Cerebellar cortex (tissue), 1 donor: ENCODE results near the gene LGALS1.

Experiments
- DNase-seq: peaks from one replicate; pipeline ENCODE4 v3.0.0-alpha.2; 2015; ENCODE audit warnings: low spot score

The LGALS1 gene

GRCh38 chr22:37662039-37662438 lies 13.4 kb upstream of the LGALS1 start:
- DNase-seq, result no peak

- DNase-seq, result no peak
Measured at GRCh38 chr22:37663521-37664140, 11.8 kb upstream of the LGALS1 start.

- DNase-seq, result no peak
Measured at GRCh38 chr22:37664249-37665101, 11.0 kb upstream of the LGALS1 start.

GRCh38 chr22:37665487-37665886 lies 9.9 kb upstream of the LGALS1 start:
- DNase-seq, result no peak

- no peak for DNase-seq
Measured at GRCh38 chr22:37669586-37669985, 5.8 kb upstream of the LGALS1 start.

- DNase-seq, result no peak
Measured at GRCh38 chr22:37672206-37672919, 3.1 kb upstream of the LGALS1 start.

GRCh38 chr22:37672920-37673455 lies 2.4 kb upstream of the LGALS1 start:
- no peak for DNase-seq

- DNase-seq, result no peak
Measured at GRCh38 chr22:37674248-37674647, 1.2 kb upstream of the LGALS1 start.

- DNase-seq, result peak; percentile 30
Measured at GRCh38 chr22:37675930-37676735, 697 bp downstream of the LGALS1 start.

- peak; percentile 70 for DNase-seq
Measured at GRCh38 chr22:37676736-37677492, 1.5 kb downstream of the LGALS1 start.

- no peak for DNase-seq
Measured at GRCh38 chr22:37677493-37677974, 2.1 kb downstream of the LGALS1 start.

- DNase-seq, result no peak
Measured at GRCh38 chr22:37678372-37678771, 2.9 kb downstream of the LGALS1 start.

- no peak for DNase-seq
Measured at GRCh38 chr22:37679670-37680069, 4.2 kb downstream of the LGALS1 start.

- no peak for DNase-seq
Measured at GRCh38 chr22:37680191-37680851, 4.9 kb downstream of the LGALS1 start.

GRCh38 chr22:37681001-37681424 lies 5.6 kb downstream of the LGALS1 start:
- no peak for DNase-seq

- peak; percentile 77 for DNase-seq
Measured at GRCh38 chr22:37681556-37682049, 6.2 kb downstream of the LGALS1 start.

- no peak for DNase-seq
Measured at GRCh38 chr22:37684803-37685615, 9.6 kb downstream of the LGALS1 start.

- DNase-seq, result peak; percentile 94
Measured at GRCh38 chr22:37686002-37686982, 10.9 kb downstream of the LGALS1 start, which contains the start of gene NOL12. Gene NOL12 (plus strand): TSS chr22:37686343. CDS start chr22:37686393, 50 bp downstream.
